Motor neuron (in vitro differentiated cells): ENCODE data around the gene TAF1B. TPM values are rescaled to one million over a fixed set of nuclear protein-coding genes. Genes with fewer than 3 reads are reported as not detected.
A peak's percentile ranks its signal among the peaks of the same experiment; 100 is the strongest.

Experiments used
- ATAC-seq, 8 experiments: fragments of 200-7000 bp; cut with Tn5 transposase; replicated peaks in 6 of 8; 2 replicates each; pipeline ENCODE4 v1.8.0; 2021; ENCODE audit warnings: mild to moderate bottlenecking in 8 of 8, moderate library complexity in 8 of 8
- H3K27ac ChIP-seq, 2 donors: fragments of 250-450 bp; sonication (Bioruptor Pico); 2 replicates each; pipeline ENCODE4 v1.9.0; 2021; ENCODE audit warnings: antibody characterized with exemption in 2 of 2, mild to moderate bottlenecking in 2 of 2, moderate library complexity in 1 of 2
- H3K4me1 ChIP-seq, 2 donors: fragments of 250-450 bp; sonication (Bioruptor Pico); replicated peaks in 1 of 2; 2 replicates each; pipeline ENCODE4 v1.6.1; 2021; ENCODE audit warnings: antibody characterized with exemption in 2 of 2, mild to moderate bottlenecking in 2 of 2, moderate library complexity in 1 of 2
- H3K4me3 ChIP-seq, 5 donors: fragments of 250-450 bp; sonication (Bioruptor Pico); 2 replicates each; pipeline ENCODE4 v1.9.0; 2021; ENCODE audit warnings: antibody characterized with exemption in 5 of 5, mild to moderate bottlenecking in 5 of 5, moderate library complexity in 4 of 5
- WGBS, 10 experiments: fragments of 450-650 bp; shearing (Covaris generic); methylation state at CpG; one replicate each; pipeline ENCODE4 v1.0.0; 2022; 5-methylcytosine and 5-hydroxymethylcytosine counted together
- in situ Hi-C, 9 experiments: fragments of 400-800 bp; cut with MboI; loops; one replicate each; pipeline ENCODE4 v1.15.0; 2021; ENCODE audit warnings: low sequenced_read_pairs in 9 of 9, low pct_unique_long_range_greater_than_20kb in 2 of 9; ENCODE audit not compliant: unreplicated experiment in 9 of 9
- total RNA-seq, 8 experiments: library from RNA; unstranded; fragments of 300-600 nt; gene quantifications; 2 replicates each; pipeline versions ENCODE4 v1.2.3 to v1.2.4, GENCODE V29; 2022

TAF1B gene
- total RNA-seq, 8 experiments from 2014 or later, result 11.8 to 33.1 (median 16.8) TPM

DNA sequence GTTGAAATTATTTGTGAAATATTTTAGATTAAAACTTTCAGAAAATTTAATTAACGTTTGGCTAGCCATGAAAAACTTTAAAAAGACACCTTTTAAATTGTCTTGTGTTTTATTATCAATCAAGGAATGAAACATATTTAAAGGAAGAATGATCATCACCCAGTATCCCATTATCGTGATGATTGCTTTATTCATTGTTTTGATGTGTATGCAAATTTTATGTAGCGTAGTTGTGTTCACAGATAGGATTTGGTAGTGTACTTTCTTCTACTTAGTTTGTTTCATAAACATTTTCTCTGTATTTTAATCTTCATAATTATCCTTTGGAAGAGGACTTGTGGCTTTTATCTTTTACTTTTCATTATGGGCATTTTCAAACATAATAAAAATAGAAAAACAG is 116.0 kb downstream of the TAF1B start:
- H3K4me1 ChIP-seq, result peaks cover 8 to 9% of the 10 kb centered on the region in 2 donors
- in situ Hi-C loops, result no loop called here
- H3K4me3 ChIP-seq, result no peak overlapping the region
- WGBS, 10 experiments, result 43 to 100% (median 86%) methylated on average over 1 to 3 of the region's 3 CpGs; no CpG with 5 or more reads in 1 of the 10 experiments
- no peak overlapping the region for H3K27ac ChIP-seq
- no peak for ATAC-seq

DNA sequence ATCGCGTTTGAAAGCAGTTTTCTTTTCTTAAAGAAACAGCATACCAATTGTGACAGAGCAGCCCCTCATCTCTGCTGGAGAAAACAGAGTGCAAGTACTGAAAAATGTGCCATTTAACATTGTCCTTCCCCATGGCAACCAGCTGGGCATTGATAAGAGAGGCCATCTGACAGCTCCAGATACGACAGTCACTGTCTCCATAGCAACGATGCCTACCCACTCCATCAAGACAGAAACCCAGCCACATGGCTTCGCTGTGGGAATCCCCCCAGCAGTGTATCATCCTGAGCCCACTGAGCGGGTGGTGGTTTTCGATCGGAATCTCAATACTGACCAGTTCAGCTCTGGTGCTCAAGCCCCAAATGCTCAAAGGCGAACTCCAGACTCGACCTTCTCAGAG is 117.7 kb downstream of the TAF1B start:
- in situ Hi-C loops, result no loop called here
- no peak overlapping the region for H3K4me3 ChIP-seq

DNA sequence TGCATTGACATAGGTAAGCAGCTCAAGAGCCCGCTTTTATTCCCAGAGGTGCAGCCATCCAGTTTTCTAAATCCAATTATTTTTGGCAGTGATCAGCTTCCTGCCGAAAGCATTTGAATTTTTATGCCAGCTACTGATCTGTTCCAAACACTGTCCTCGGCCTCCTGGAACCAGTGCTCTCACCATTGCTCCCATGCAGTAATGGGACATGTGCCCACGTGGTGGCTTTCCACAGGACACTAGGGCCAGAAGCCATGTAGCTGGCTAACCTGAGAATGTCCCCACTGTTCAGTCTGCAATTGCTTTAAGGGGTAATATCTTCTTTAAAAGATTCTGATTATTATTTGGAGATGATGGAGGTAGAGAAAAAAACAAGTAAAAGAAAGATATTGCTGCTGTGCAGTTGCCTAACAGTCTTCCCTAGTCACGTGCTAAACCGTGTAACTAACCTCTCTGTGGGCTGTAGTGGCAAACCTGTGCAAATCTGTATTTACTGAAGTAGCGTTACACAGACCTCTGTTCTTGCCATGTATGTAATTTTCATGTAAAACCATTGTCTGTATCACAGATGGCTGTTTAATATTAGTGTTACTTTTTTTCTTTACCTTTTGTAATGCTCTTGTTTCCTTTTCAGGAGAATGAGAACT is 121.2 kb downstream of the TAF1B start:
- 70 to 100% (median 93%) methylated on average over 1 to 4 of the region's 7 CpGs for WGBS, 10 experiments
- Histone ChIP-seq H3K4me1 (peaks cover 11 to 19% of the 10 kb centered on the region in 2 donors), H3K4me3 (no peak overlapping the region), H3K27ac (no peak overlapping the region)
- in situ Hi-C loops, result no loop called here
- no peak for ATAC-seq

More for the DNA sequence above, 117.7 kb downstream of the TAF1B start:
- ATAC-seq, result peak in 5 of 8 experiments; percentile 58 to 98 (median 75)
- peaks cover 8 to 9% of the 10 kb centered on the region in 2 donors for H3K4me1 ChIP-seq
- no peak overlapping the region for H3K27ac ChIP-seq
- whole genome bisulfite sequencing, 10 experiments, result 16 to 100% (median 51%) methylated on average over 1 to 9 of the region's 10 CpGs; no CpG with 5 or more reads in 1 of the 10 experiments

DNA sequence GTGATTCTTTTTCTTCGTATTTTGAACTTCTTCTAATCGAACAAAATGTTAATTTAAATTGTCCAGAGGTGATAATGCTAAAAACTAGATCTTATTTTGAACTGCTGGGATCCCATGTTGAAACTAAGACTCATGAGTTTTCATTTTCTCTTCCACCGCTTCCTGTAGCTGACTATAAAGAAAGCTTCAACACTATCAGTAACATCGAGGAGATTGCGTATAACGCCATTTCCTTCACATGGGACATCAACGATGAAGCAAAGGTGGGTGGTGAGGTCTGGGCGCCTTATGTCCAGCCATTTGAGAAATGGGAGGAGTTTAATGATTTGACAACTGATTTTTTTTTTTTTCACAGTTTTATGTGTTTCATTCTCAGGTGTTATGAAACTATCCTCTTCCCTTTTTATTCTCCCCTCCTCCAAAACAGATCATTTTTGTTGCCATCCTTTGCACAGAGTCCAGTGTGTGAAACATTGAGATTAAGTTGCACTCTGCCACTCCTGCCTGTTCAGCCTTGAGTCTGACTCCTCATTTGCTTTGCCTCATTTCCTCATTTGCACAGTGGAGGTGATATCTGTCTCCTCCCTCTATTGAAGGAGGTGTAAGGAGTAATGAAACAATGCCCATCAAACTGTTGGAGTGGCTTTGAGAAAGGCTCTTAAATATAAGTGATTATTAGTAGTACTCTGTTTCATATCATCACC is 122.0 kb downstream of the TAF1B start:
- in situ Hi-C loops, result no loop called here
- ATAC-seq, result no peak
- H3K4me1 ChIP-seq, result peaks cover 11 to 19% of the 10 kb centered on the region in 2 donors
- no peak overlapping the region for H3K27ac ChIP-seq
- WGBS, 10 experiments, result 79 to 94% (median 89%) methylated on average over 4 to 8 of the region's 8 CpGs
- no peak overlapping the region for H3K4me3 ChIP-seq

DNA sequence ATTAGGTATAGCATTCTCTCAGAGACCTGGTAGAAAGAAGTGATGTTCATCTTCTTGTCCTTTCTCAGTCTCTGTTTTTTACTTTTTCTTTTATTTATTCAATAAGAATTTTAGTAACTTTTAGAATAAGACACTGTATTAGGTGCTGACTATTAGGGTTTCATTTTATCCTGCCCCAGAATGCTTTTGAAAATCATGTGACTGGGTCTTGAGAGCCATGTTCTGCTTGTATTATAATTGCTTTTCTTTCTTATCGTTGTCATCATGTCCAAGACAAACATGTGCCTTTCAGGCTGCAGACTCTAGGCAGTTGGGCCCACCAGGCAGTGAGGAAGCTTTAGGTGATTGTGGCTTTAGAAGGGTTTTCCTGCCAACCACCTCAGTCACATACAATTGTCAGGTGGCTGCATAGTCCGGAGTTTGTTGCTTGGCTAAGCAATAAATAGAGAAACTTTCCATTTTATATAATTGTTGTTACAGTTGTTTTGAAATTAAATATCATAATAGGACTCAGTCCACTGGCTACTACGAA is 123.3 kb downstream of the TAF1B start:
- 39 to 98% (median 75%) methylated on average over 1 to 3 of the region's 3 CpGs for WGBS, 10 experiments
- Histone ChIP-seq H3K4me3 (no peak overlapping the region), H3K4me1 (peaks cover 4 to 10% of the 10 kb centered on the region in 2 donors), H3K27ac (no peak overlapping the region)
- ATAC-seq, result no peak
- in situ Hi-C loops, result no loop called here

DNA sequence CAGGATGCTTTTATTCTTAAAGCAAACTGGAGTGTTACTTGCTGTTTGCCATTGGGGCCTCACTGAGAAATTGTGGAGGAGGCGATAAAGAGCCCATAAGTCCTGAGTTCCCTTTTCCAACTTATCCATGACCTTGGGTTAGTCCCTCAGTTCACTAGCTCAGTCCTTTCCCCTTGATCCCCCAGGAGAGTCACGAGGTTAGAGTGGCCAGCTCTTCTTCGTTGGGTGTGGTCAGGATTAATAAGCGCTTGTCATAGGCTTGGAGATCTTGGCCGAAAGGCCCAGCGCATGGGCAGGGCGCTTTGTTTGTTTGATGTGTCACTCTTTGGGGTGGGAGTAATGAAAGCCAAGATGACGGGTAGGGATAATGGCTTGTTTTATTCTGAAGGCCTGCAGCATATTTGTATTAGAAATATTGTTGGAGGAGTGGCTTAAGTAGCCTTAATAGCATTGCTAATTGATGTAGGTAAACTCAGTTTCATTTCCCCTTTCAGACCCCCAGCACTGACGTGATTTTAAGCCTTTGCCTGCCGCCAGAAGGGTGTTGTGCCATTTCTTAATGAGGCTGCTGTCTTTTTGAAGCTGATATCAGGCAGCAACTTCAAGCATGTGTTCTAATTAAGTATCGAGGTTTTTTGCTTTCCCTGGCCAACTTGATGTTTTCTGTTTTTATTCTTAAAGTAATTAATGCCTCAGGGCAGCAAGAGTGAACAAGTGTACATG is 123.9 kb downstream of the TAF1B start:
- Histone ChIP-seq H3K4me1 (peaks cover 4 to 10% of the 10 kb centered on the region in 2 donors), H3K27ac (no peak overlapping the region), H3K4me3 (no peak overlapping the region)
- 33 to 100% (median 79%) methylated on average over 1 to 11 of the region's 11 CpGs for WGBS, 10 experiments
- peak in 2 of 8 experiments; percentile 94 to 95 for ATAC-seq
- in situ Hi-C loops, result no loop called here

DNA sequence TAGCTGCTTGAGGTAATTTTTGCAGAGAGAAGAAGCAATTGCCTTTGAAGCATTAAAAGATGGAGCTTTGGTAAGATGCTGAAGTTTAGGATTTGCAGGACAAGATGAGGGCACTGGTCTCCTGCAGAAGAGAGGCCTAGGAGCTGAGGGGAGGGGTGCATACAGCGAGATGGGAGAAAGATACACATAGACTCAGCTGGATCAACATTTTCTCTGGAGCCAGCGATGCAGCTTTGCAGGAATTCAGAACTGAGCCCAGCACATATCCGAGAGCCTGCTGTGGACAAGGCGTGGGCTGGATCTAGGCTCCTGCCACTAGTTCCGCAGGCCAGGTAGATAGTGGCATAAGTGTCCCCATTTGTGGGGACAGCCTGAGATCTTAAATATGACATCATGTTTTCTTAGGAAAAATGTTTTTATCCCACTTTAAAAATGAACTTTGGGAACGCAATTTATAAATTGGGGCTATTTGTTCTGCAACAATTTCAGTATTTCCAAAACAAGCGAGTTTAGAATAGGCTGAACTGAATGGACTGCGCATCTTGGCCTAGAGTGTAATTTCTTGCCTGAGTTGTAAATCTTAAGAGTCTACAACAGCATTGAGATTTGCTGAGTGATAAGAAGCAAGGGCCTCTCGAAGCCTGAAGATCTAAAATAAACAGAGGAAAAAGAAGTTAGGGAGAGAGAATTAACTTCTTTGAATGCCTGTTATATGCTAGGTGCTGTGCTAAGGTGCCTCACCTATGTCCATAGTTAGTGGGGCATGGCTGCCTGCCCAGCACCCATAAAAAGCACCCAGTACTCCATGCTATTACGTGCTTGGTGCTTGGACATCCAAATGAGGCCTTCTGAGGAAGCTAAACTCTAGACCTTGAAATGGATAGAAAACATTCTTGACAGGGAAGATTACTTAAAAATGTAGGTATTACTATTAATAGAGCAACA is 125.6 kb downstream of the TAF1B start:
- Histone ChIP-seq H3K4me3 (no peak overlapping the region), H3K4me1 (peaks cover 4 to 13% of the 10 kb centered on the region in 2 donors), H3K27ac (no peak overlapping the region)
- WGBS, 10 experiments, result 81 to 100% (median 88%) methylated on average over 1 to 10 of the region's 10 CpGs; no CpG with 5 or more reads in 1 of the 10 experiments
- in situ Hi-C loops, result no loop called here
- ATAC-seq, result peak in 1 of 8 experiments; percentile 83

DNA sequence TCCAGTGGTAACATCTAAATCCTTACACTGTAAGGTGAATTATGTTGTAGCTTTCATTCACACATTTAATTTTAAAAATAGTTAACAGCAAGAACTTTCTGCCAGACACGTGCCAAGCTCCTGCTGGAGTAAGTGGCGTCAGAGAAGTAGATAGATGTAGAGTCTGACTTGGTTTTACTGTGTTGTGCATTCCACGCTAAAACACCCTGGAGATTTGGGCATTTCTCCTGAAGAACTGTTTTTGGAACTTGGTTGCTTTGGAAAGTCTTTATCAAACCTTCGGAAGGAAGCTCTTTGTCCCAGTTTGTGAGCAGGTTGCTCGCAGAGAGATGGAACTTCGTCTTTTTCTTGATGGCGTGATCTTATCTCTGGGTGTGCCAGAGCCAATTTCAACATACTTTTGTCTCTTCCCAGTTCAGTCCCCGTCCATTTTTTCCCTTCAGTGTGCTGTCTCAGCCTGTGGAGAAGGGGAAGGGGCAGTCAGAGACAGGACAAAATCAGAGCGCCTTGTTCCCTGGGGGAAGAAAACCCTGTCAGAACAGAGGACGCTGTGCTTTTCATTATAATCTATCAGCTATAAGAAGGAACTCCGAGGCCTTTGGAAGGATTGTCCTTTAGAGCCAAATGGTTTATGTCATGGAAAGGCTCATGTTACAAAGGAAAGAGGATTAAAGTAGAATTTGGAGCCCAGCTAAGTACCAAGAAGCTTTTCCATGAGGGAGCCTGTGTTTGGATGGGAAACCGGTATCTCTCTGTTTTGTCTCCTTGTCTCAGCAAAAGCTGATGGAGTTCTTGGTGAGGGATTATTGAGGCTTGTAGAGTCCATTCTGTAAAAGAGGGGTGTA is 127.1 kb downstream of the TAF1B start:
- no peak for ATAC-seq
- H3K4me3 ChIP-seq, result no peak overlapping the region
- 20 to 100% (median 79%) methylated on average over 3 to 11 of the region's 12 CpGs; no CpG with 5 or more reads in 1 of the 10 experiments for WGBS, 10 experiments
- H3K27ac ChIP-seq, result no peak overlapping the region
- peaks cover 4 to 13% of the 10 kb centered on the region in 2 donors for H3K4me1 ChIP-seq
- in situ Hi-C loops, result no loop called here

DNA sequence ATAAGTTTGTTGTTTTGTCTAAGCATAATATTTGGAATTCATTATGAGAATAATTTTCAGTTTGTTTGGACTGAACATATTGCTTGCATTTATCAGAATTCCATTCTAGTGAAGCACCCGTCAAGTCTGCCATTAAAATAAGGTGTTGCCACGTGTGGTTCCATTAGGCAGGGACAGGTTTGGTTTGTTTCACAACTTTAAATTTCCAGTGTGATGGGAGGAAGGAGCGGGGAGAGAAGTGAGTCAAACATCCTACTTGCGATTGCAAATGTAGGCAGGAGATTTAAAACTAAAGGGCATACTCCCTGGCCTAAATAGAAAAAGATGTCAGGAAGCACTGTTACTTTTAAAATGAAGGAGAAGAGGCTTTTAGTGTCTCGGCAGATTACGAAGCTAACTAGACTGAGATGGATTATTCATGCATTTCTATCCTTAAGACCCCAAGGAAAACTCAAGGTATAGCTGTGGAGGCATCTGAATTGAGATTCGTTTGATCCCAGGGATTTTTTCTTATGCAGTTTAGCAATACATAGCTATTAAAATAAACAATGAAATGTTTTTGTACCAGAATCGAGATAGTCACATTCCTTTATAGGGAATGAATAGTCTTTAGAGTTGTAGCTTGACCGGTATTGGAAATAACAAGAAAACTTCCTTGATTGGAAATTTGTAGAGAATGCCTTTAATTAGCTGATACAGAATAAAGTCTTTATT is 128.0 kb downstream of the TAF1B start:
- whole genome bisulfite sequencing, 10 experiments, result 1 to 100% (median 86%) methylated on average over 1 to 9 of the region's 9 CpGs
- in situ Hi-C loops, result no loop called here
- peak in 2 of 8 experiments; percentile 14 to 33 for ATAC-seq
- Histone ChIP-seq H3K4me3 (no peak overlapping the region), H3K27ac (no peak overlapping the region), H3K4me1 (peaks cover 4 to 13% of the 10 kb centered on the region in 2 donors)

DNA sequence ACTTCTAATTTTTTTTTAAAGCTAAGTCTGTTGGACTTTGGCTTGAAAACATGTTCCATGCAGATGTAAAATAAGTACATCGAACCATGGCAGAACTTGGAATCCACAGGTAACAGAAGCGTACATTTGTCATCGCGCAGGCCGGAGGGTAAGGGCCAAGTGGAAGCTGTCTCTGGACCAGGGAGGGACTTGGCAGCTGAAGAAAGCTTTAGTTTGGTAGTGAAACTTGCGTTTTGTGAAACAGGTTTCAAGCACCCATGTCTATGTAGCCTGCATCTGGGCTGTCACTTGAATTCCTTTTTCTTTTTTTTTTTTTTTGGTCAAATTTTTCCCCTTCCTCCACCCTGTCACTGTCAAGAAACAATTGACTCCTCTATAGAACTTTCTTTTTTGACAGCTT is 128.6 kb downstream of the TAF1B start:
- peaks cover 4 to 13% of the 10 kb centered on the region in 2 donors for H3K4me1 ChIP-seq
- H3K27ac ChIP-seq, result no peak overlapping the region
- in situ Hi-C loops, result no loop called here
- no peak for ATAC-seq
- 71 to 98% (median 90%) methylated on average over 2 to 6 of the region's 6 CpGs; no CpG with 5 or more reads in 1 of the 10 experiments for WGBS, 10 experiments
- no peak overlapping the region for H3K4me3 ChIP-seq
